OCI-LY1 (cell line): ENCODE measurements around the gene MEGF6.

Experiments
- CTCF ChIP-seq: fragments of 200-600 bp; sonication (generic), shearing (Covaris generic); IDR thresholded peaks from 2 replicates; pipeline ENCODE4 v1.5.1; 2017; ENCODE audit warnings: mild to moderate bottlenecking, antibody characterized with exemption, low read length, moderate library complexity, mixed read lengths
- EZH2 ChIP-seq: fragments of 200-600 bp; sonication (generic), shearing (Covaris generic); IDR thresholded peaks from 2 replicates; pipeline ENCODE4 v1.8.0; 2017; ENCODE audit warnings: borderline replicate concordance, mixed run types, mild to moderate bottlenecking, antibody characterized with exemption, low read length, moderate library complexity, mixed read lengths

DNA sequence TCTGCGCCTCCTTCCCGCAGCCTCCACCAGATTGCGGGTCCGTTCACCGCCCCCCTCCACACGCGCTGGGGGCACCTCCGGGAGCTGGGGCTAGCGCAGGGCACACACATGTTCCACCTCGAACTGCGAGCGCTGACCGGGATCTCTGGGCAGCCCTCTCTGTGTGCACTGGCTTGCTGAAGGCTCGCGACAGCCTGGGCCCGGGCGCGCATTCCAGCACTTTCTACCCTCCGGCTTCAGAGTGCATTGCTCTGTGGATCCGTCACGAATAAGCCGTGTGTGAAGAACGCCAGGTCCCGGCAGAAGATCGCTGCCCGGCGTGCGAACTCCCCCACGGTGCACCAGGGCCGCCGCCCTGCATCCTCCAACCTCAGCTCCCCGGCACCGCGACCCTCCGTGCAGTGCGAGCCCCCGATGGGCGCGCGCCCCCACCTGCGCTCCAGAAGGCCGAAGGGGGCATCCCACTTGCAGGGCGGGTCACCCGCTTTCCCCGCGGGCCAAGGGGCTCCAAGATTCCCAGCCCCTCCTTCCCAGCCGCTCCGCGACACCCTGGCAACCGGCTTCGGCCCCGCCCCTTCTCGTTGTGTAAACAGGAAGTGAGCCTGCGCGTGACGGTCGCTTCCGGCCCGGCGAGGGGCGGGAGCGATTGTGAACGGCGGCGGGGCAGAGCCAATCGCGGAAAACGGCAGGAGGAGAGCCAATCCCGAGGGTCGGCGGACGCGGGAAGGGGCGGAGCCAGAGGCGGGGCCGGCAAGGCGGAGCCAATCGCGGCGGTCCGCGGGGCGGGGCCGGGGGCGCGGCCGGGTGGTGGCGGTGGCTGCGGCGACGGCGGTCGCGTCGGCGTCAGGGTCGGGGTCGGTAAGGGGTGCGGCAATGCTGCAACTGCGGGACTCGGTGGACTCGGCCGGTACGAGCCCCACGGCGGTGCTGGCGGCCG lies 13.2 kb upstream of the MEGF6 start, which contains the start of gene TPRG1L:
- TF ChIP-seq CTCF (no peak), EZH2 (no peak)
